GM18505 (cell line): ENCODE measurements around the gene CRYBA4.

ENCODE experiments used
- ATAC-seq: cut with Tn5 transposase; IDR thresholded peaks from one replicate; pipeline ENCODE4 v1.9.1; 2021; ENCODE audit not compliant: unreplicated experiment
- POLR2A ChIP-seq: IDR thresholded peaks from 4 replicates; pipeline ENCODE4 v1.6.1; 2011; ENCODE audit warnings: borderline replicate concordance; ENCODE audit not compliant: insufficient read depth, insufficient read length; ENCODE audit errors: extremely low read depth

CRYBA4 gene

DNA sequence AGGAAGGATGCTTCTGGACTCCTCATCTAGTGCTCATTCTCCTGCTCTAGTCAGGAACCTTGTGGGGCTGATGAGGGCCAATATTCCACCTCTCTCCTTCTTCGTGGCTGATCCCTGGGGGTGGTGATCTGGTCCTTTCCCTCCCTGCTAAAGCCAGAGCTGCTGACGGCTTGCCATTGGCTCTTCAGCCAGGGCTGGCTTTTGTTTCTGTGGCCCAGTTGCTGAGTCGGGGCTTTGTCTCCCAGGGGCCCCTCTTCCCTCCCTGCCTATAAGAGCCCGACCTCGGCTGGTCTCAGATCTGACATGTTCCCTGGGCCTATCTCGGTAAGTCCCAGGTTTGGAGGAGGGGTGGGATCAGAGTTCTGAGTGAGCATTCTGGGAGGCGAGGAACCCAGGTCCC, at the start of gene CRYBA4:
TSS of gene CRYBA4 (plus strand) at position 301 of the 400 bp plus-strand sequence. CDS start 634 bp downstream, outside the sequence.
- no peak for ATAC-seq
- no peak for TF ChIP-seq POLR2A

DNA sequence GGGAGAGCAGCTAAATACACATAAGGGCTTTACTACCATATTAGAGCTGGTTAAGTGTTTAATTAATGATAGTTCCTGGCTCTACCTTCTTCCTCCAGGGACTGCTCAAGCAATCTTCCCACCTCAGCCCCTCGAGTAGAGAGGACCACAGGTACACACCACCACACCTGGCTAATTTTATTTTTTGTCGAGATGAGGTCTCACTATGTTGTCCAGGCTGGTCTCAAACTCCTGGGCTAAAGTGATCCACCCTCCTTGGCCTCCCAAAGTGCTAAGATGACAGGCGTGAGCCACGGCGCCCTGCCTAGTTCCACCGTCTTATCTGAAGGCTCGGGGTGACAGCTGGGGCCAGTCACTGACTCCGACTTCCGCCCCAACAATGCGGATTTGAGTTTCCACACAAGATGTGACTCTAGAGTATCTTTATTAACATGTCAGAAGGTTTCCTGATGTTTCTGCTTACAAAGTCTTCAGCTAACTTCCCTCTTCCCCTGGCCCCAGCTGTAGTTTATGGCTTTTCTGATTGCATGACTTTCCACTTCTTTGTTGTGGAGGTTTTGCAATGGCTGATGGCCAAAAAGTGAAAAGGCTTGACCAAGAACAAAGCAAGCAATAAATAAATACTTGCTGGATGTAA, 48.6 kb upstream of the CRYBA4 start:
- no peak for ATAC-seq

DNA sequence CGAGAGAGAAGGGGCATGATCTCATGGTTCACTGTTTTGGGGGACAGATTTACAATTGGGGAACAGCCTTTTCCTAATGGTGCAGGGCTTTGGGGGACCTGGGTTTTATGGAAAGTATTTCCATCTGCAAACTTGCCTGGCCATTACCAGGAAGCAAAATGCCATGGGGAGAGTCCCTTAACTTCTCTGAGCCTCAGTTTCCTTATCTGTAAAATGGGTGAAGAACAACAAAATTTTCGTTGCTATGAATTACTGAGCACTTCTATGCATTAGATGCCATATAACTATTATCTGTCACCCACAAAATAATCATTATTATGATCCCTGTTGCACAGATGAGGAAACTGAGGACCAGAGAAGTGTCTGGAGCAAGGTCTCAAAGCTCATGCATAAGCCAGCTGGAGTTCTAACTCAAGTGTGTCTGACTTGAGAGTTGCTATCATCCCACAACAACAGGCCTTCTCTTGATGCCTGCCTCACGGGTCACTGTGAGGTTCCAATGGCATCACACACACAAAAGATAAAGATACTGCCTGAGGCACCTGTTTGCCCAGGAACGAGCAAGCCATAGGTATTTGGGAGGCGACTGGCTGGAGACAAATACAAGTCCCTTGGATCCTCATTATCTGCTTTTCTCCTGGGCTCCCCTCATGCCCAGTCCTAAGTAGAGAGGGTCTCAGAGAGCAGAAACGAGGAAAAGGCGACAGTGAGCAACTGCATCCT, 47.6 kb upstream of the CRYBA4 start:
- no peak for TF ChIP-seq POLR2A
- no peak for ATAC-seq

More for the DNA sequence above, 48.6 kb upstream of the CRYBA4 start:
- no peak for TF ChIP-seq POLR2A

DNA sequence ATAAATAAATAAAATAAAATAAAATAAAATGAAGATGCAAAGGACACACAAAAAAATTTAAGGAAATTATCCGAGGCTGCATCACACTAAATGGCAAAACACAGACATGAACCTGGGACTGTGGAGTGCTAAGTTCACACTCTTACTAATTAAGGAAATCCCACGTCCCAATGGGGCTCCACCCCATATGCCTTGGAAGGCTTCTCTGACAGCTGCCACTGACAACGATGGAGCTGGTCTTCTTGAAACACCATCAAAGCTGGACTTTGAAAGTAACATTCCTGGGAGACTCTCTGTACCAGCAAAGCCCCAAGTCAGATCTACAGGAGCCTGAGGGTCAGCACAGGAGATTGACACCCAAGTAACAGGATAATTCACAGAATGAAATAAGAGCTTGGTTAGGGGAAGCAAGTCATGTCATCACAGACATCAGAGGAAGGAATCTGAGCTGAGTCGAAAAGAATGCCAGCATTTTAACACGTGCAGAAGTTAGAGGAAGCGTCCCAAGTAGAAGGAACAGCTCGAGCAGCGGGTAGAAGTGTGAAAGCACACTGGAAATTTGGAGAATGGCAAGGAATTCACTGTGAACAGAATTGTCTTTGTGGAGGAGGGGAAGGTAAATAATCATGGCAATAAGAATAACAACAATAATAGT, 45.6 kb upstream of the CRYBA4 start:
- no peak for TF ChIP-seq POLR2A
- no peak for ATAC-seq

DNA sequence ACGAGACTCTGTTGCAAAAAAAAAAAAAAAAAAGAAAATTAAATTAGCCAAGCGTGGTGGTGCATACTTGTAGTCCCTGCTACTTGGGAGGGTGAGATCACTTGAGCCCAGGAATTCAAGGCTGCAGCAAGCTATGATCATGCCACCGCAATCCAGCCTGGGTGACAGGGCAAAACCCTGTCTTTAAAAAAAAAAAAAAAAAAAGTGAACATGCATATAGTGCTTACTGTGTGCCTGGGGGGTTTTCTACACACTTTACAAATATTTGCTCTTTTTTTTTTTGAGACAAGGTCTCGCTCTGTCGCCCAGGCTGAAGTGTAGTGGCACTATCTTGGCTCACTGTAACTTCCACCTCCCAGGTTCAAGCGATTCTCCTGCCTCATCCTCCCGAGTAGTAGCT, 44.7 kb upstream of the CRYBA4 start:
- ATAC-seq: no peak
- no peak for TF ChIP-seq POLR2A

DNA sequence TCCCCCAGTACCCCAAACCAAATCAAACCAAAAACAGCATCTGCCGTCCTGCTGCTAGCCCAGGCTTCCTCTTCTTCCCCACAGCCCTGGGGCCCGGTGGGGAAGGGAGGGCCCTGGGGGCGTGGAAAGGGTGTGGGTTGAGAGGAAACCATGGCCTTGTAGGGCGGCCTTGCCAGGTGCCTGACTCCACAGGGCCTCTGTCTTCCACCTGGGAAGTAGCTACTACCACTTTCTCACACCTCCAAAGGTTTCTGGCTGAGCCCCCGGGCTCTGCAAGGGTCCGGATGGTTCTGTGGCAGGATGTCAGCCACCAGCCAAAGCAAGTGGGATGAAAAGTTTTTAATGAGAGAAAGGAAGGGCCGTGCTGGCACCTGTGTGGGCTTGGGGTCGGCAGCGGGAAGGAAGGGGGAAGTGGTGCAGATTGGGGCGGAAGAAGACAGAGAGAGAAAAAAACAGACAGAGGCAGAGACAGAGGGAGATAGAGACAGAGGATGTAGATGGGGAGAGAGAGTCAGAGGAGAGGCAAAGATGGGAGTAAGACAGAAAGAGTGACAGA, 42.4 kb upstream of the CRYBA4 start:
- no peak for TF ChIP-seq POLR2A
- no peak for ATAC-seq

DNA sequence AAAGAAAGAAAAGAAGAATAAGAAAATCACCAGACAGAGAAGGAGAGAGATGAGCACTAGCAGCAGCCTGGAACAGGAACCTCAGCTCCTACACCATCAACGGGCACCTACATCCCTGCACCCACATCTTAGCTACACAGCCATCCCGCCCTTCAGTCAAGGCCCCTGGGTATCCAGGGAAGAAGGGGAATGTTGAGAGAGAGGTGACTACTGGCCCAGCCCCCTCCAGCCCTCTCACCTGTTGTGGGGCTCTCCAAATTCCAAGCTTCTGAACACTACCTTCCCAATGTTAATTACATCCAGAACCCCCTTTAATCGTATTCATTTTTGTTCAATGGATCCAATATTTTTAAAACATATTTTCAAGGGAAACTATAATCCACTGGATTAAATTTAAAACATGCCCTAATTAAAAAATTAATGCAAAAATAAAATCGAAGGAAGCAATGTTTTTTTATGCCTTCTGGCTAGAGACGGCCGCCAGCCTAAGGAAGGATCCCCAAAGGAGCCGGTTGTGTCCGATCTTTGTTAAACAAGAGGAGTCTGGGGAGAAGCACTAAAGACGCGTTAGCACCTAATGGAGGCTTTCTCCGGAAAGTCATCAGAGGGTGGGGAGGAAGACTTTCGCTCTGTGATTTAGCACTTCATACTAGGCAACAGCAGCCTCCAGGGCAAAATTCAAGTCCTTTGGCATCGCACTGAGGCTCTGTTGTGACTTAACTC, 41.4 kb upstream of the CRYBA4 start:
- no peak for TF ChIP-seq POLR2A
- ATAC-seq: no peak

DNA sequence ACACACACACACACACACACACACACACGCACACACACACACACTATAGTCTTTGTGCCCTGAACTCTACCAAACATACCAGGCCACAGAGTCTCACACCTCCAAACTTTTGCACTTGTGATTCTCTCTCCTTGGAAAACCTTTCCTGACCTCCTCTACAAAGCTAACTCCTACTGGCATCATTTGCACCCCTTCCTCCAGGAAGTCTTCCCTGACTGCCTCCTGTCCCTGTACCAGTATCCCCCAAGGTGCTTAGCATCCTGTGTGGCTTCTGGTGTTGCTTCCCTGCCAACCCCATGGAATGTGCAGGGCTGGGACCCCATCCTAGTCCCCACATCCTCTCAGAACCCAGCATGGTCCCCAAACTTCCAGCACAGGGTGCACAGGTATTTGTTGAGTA, 40.7 kb upstream of the CRYBA4 start:
- no peak for ATAC-seq
- TF ChIP-seq POLR2A: no peak

DNA sequence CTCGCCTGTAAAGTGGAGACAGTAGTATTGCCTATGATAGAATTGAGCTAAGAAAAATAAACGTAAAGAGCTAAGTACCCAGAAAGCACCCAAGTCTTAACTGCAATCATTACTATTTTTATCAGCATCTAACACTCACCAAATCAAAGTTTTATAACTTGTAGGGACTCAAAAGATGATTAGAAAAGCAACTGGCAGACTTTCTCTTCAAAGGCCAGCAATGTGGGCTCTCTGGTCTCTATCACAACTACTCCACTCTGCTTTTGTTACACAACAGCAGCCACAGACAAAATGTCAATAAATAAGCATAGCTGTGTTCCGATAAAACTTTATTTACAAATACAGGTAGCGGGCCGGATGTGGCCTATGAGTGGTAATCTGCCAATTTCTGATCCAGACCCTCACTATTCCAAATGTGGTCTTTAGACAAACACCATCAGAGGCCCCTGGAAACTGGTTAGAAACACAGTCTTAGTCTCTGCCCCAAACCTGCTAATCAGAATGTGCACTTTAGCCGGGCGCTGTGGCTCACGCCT, 40.1 kb upstream of the CRYBA4 start:
- no peak for ATAC-seq
- no peak for TF ChIP-seq POLR2A

DNA sequence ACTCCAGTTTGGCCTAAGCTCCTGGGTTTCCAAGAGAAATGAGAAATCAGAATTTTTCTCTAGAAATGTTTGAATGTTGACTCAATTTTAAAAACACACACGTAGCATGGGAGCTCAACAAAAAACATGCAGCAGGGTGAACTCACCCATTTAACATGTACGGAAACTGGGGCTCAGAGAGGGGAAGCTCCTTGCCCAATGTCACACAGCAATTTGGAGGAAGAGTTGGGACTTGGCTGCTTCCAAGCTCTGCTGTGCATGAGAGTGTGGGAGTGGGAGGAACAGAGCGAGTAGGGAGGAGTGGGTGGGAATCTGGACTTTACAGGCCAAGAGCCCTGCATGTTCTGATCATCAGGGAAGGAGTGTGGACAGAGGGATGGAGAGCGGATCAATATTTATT, 37.8 kb upstream of the CRYBA4 start:
- TF ChIP-seq POLR2A: no peak
- no peak for ATAC-seq

DNA sequence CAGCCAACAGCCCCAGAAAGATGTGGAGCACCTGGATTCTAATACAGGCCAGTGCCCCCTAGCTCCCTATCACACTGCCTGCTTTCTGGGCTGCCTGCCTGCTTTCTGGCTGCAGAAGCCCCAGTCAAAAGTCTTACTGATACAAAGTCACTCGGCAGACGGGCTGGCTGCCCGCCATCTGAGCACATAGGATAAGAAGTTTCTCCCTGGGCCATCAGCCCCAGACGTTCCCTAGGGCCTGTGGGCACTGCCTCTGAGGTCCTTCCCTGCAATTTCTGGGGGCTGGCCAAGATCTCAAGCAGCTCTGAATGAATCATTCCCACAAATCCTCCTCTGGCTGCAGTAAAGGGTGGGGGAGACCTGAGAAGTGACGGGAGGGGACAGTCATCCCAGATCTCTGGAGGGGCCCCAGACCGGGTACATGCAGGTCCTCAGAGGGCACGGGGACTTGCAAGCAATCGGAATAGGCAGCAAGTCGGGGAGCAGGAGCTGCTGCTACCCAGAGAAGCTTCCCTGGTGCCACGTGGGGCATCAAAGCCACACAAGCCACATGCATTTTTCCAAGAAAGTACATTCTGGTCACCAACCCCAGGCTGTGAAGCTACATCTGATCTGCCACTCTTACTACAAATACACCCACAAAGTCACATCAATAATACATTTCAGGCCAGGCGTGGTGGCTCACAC, 36.5 kb upstream of the CRYBA4 start:
- no peak for TF ChIP-seq POLR2A
- no peak for ATAC-seq

DNA sequence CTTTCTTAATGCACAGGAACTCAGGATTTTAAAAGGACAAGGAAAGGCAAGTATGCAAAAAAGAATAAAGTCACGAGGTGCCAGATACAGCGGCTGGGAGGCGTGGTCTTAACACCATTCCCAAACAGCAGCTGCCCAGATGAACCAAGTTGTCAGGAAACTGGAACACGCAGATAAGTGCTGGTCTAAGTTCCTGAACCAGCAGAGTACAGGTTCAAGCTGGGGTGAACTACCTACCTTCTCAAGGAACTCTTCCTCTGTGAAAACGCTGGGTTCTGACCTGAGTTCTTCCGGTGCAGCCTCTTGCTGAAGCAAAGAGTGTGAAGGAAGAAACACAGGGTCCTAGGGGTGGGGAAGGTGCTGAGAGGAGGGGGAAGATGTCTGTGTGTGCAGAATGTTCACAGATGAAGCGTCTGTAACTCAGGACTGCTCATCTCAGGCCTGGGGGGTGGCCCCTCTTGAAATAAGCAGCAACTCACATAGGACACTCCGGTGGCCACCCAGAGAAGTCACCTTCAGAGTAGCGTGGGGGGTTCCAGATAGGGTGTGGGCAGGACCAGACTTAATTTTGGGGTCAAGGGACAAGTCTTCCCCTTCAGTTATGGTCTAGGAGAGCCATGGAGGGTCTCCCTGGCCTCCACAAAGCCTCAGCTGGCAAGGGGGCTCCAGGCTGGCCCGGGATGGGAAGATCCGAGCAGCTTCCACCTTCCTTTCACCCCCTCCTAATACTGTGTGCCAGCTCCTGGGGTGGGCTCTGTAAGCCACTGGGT, 35.0 kb upstream of the CRYBA4 start:
- TF ChIP-seq POLR2A: no peak
- no peak for ATAC-seq

DNA sequence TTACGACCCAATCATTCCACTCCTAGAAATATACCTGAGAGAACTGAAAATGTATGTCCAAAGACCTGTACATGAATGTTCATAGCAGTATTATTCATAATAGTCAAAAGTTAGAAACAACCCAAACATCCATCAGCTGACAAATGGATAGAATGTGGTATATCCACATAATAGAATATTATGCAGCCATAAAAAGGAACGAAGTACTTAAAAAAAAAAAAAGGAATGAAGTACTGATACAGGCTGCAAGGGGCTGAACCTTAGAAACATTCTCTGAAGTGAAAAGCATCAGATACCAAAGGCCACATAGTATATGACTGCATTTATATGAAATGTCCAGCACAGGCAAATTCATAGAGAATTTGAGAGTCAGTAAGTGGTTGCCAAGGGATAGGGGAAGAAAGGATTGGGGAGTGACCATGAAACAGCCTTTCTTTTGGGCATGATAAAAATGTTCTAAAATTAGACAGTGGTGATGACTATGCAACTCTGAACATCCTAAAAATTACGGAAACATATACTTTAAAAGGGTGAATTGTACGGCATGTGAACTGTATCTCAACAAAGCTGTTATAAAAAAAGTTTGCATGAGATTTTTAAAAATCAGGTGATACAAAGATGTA, 33.7 kb upstream of the CRYBA4 start:
- TF ChIP-seq POLR2A: no peak
- ATAC-seq: no peak
